SU-DHL-6 (cell line): ENCODE measurements around the gene DCK.

Experiments
- H2AFZ ChIP-seq: fragments of 200-600 bp; sonication (generic); 2 replicates; pipeline ENCODE4 v1.6.1; 2014; ENCODE audit warnings: low read depth, mild to moderate bottlenecking, moderate library complexity, mixed read lengths, antibody characterized with exemption, low read length; ENCODE audit not compliant: severe bottlenecking
- H3F3A ChIP-seq: fragments of 200-600 bp; shearing (Covaris generic); 2 replicates; pipeline ENCODE4 v1.6.0; 2016; ENCODE audit warnings: antibody characterized with exemption, mild to moderate bottlenecking; ENCODE audit not compliant: insufficient read depth
- H3K27ac ChIP-seq: fragments of 200-600 bp; sonication (generic); 2 replicates; pipeline ENCODE4 v1.5.1; 2016; ENCODE audit warnings: low read depth, mild to moderate bottlenecking, low read length, moderate library complexity, mixed read lengths
- H3K27me3 ChIP-seq: fragments of 200-600 bp; sonication (generic), shearing (Covaris generic); 2 replicates; pipeline ENCODE4 v1.6.0; 2014; ENCODE audit warnings: mild to moderate bottlenecking, low read length
- H3K36me3 ChIP-seq: fragments of 200-600 bp; sonication (generic); 2 replicates; pipeline ENCODE4 v1.6.1; 2014; ENCODE audit warnings: mild to moderate bottlenecking, low read length, mixed read lengths
- H3K4me2 ChIP-seq: fragments of 300-600, 200-600 bp; shearing (Covaris generic), sonication (generic); 2 replicates; pipeline ENCODE4 v1.6.0; 2014; ENCODE audit warnings: low read length, low read depth, mild to moderate bottlenecking; ENCODE audit not compliant: poor library complexity, severe bottlenecking
- H3K4me3 ChIP-seq: fragments of 200-600 bp; sonication (generic); 2 replicates; pipeline ENCODE4 v1.5.1; 2014; ENCODE audit warnings: antibody characterized with exemption, low read length, mild to moderate bottlenecking, mixed read lengths; ENCODE audit not compliant: insufficient read depth, poor library complexity, severe bottlenecking
- H3K79me2 ChIP-seq: fragments of 200-600 bp; sonication (generic); 2 replicates; pipeline ENCODE4 v1.6.1; 2014; ENCODE audit warnings: mild to moderate bottlenecking, low read length, moderate library complexity; ENCODE audit not compliant: insufficient read depth
- H3K9ac ChIP-seq: fragments of 200-600 bp; sonication (generic); 2 replicates; pipeline ENCODE4 v1.7.0; 2014; ENCODE audit warnings: mild to moderate bottlenecking, low read length
- H3K9me2 ChIP-seq: fragments of 200-600 bp; sonication (generic); replicated peaks from 2 replicates; pipeline ENCODE4 v1.6.1; 2014; ENCODE audit warnings: low read length; ENCODE audit not compliant: insufficient read depth
- H3K9me3 ChIP-seq: fragments of 200-600 bp; sonication (generic); 2 replicates; pipeline ENCODE4 v1.6.1; 2014; ENCODE audit warnings: low read length, mixed read lengths; ENCODE audit not compliant: insufficient read depth
- H4K20me1 ChIP-seq: fragments of 200-600 bp; sonication (generic); 2 replicates; pipeline ENCODE4 v1.6.1; 2014; ENCODE audit warnings: low read depth, mild to moderate bottlenecking, antibody characterized with exemption, low read length, moderate library complexity, mixed read lengths
- EZH2phosphoT487 ChIP-seq: fragments of 200-600 bp; sonication (generic), shearing (Covaris generic); conservative IDR thresholded peaks from 2 replicates; pipeline ENCODE4 v1.6.1; 2018; ENCODE audit warnings: mild to moderate bottlenecking, antibody characterized with exemption, low read length, moderate library complexity, mixed read lengths
- TF ChIP-seq, protein P1 (sequence below): fragments of 200-600 bp; sonication (generic); IDR thresholded peaks from one replicate; pipeline ENCODE4 v1.5.1; 2017; ENCODE audit warnings: antibody characterized with exemption, mild to moderate bottlenecking, low read length, moderate library complexity; ENCODE audit not compliant: insufficient read depth, poor library complexity, severe bottlenecking

Gene DCK

DNA sequence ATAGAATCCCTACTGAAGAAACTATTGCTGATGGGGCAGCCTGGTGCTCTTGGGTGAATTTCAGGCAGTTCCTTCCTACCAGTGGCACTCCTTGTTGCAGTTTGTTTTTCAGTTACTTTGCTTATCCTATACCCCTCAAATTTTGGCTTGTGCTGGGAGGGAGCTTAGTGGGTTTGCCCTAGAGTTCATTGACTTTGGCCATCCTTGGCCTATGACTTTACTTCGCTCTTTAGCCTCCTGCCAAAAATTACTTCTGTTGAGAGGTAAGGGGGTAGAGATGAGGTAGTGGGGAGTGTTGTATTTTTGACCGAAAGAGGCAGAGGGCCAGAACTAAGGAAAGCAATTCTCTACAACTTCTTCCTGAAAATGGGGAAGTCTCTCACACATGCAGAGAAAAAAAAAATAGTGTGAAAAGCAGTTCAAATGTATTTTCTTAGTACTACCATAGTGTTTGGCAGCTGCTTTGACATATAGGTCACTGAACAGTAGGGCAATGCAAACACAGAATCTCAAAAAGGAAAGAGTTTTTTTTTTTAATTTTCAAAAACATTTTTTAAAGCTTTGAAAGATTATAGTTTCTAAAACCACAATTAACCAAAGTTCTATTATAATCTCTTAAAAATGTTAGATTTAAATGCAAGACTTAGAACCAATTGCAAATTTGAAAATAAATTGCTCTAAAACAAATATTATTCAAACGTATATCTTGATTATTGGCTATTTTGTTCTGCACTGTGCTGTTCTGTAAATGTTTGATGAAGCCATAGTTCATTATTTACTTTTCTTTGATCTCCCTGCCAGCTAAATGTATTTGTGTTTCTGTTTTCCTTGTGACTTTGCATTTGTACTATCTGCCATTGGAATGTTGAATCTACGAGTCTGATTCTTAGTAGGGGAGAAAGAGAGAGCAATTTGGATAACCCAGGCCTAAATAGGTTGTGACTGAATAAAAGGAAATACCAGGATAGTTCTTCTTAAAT lies 73.6 kb downstream of the DCK start:
- Histone ChIP-seq H3K4me2 (no peak overlapping the region), H3K27me3 (no peaks in the 10 kb centered on the region), H3K27ac (no peak overlapping the region), H4K20me1 (no peaks in the 10 kb centered on the region), H3K4me3 (no peak overlapping the region), H3K9me2 (no peaks in the 10 kb centered on the region), H3F3A (no peaks in the 10 kb centered on the region), H3K79me2 (no peaks in the 10 kb centered on the region), H3K9me3 (no peaks in the 10 kb centered on the region), H3K36me3 (no peaks in the 10 kb centered on the region), H2AFZ (no peak overlapping the region), H3K9ac (no peak overlapping the region)
- TF ChIP-seq, protein P1, sequence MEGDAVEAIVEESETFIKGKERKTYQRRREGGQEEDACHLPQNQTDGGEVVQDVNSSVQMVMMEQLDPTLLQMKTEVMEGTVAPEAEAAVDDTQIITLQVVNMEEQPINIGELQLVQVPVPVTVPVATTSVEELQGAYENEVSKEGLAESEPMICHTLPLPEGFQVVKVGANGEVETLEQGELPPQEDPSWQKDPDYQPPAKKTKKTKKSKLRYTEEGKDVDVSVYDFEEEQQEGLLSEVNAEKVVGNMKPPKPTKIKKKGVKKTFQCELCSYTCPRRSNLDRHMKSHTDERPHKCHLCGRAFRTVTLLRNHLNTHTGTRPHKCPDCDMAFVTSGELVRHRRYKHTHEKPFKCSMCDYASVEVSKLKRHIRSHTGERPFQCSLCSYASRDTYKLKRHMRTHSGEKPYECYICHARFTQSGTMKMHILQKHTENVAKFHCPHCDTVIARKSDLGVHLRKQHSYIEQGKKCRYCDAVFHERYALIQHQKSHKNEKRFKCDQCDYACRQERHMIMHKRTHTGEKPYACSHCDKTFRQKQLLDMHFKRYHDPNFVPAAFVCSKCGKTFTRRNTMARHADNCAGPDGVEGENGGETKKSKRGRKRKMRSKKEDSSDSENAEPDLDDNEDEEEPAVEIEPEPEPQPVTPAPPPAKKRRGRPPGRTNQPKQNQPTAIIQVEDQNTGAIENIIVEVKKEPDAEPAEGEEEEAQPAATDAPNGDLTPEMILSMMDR = no peak
- no peak for TF ChIP-seq EZH2phosphoT487

DNA sequence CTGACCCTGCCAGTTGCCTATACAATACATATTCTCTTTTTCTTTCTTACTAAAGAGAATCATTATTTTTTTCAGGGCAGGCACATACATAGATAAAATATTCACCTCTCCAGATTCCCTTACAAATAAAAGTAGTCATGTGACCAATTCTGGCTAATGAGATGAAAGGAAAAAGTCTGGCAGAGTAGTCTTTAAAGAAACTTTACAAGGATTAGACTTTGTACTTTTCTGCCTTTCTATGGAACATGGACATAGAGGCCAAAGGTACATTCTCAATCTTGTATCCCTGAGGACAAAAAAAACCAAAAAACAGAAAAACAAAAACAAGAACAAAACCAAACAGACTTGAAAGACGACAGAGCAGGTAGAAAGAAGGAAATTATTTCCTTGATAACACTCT lies 75.6 kb downstream of the DCK start:
- H3K4me3 ChIP-seq = no peak overlapping the region
- H4K20me1 ChIP-seq = no peaks in the 10 kb centered on the region
- H3K9ac ChIP-seq = no peak overlapping the region
- H2AFZ ChIP-seq = no peak overlapping the region
- no peaks in the 10 kb centered on the region for H3K27me3 ChIP-seq
- no peaks in the 10 kb centered on the region for H3F3A ChIP-seq
- no peaks in the 10 kb centered on the region for H3K9me2 ChIP-seq
- H3K27ac ChIP-seq = no peak overlapping the region
- TF ChIP-seq, protein P1 = no peak
- no peak for TF ChIP-seq EZH2phosphoT487
- H3K9me3 ChIP-seq = no peaks in the 10 kb centered on the region
- no peak overlapping the region for H3K4me2 ChIP-seq
- no peaks in the 10 kb centered on the region for H3K36me3 ChIP-seq
- H3K79me2 ChIP-seq = no peaks in the 10 kb centered on the region

DNA sequence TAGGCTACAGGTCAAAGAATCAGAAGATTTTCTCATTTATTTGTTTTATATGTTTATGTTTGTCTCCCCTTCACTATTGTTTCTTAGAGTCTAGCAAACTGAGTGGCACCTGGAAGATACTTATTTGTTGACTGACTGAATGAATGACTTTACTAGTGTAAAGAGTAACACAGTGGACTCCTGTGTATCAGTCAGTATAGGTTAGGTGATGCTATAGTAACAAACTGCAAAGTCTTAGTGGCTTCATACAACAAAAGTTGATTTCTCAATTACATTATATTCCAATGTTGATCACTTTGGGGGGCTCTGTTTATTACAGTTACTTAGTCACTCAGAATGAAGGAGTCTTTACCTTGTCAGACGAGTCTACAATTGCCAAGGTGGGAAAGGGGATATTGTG lies 76.6 kb downstream of the DCK start:
- TF ChIP-seq, protein P1 = no peak
- no peak for TF ChIP-seq EZH2phosphoT487
- Histone ChIP-seq H3K36me3 (no peaks in the 10 kb centered on the region), H3K4me2 (no peak overlapping the region), H3K9ac (no peak overlapping the region), H3K9me3 (no peaks in the 10 kb centered on the region), H4K20me1 (no peaks in the 10 kb centered on the region), H3K27ac (no peak overlapping the region), H2AFZ (no peak overlapping the region), H3K9me2 (no peaks in the 10 kb centered on the region), H3K4me3 (no peak overlapping the region), H3K79me2 (no peaks in the 10 kb centered on the region), H3F3A (no peaks in the 10 kb centered on the region), H3K27me3 (no peaks in the 10 kb centered on the region)
